Panc1 (cell line): ENCODE data around the gene GPS1. TPM values are rescaled to one million over a fixed set of nuclear protein-coding genes. Genes with fewer than 3 reads are reported as not detected.

Experiments used
- ATAC-seq: fragments of 200-7000 bp; cut with Tn5 transposase; 2 replicates; pipeline ENCODE4 v1.9.1; 2020; ENCODE audit warnings: mild to moderate bottlenecking, moderate library complexity
- BruUV-seq: library from RNA; stranded (reverse); fragments of 400-500 nt; replicated peaks from 2 replicates; lab custom pipeline; 2021; lab: Mats Ljungman, UMichigan
- CTCF ChIA-PET: fragments of 300-600 bp; sonication (Branson Sonifier 250); formaldehyde crosslinking; loops from one replicate; lab custom pipeline; 2022; ENCODE audit warnings: antibody characterized with exemption; lab: Charles Lee
- POLR2A ChIA-PET: fragments of 300-600 bp; sonication (Branson Sonifier 250); formaldehyde crosslinking; loops from one replicate; lab custom pipeline; 2022; ENCODE audit warnings: antibody characterized with exemption; lab: Charles Lee
- DNase-seq: peaks from one replicate; pipeline ENCODE4 v3.0.0-alpha.2; 2010; ENCODE audit warnings: low read depth, low spot score
- H3K27ac ChIP-seq: 2 replicates; pipeline ENCODE4 v1.5.1; 2011; ENCODE audit warnings: mild to moderate bottlenecking, low read length, inconsistent platforms
- H3K27me3 ChIP-seq: fragments of 200-500 bp; sonication (Bioruptor generic); 2 replicates; pipeline ENCODE4 v1.6.0; 2014; ENCODE audit warnings: low read length, inconsistent platforms; ENCODE audit not compliant: control insufficient read depth, insufficient read depth
- H3K36me3 ChIP-seq: fragments of 200-500 bp; sonication (Bioruptor generic); 2 replicates; pipeline ENCODE4 v1.5.1; 2014; ENCODE audit warnings: inconsistent platforms, mild to moderate bottlenecking, low read length, moderate library complexity; ENCODE audit not compliant: control insufficient read depth, insufficient read depth
- H3K4me1 ChIP-seq: 2 replicates; pipeline ENCODE4 v1.5.1; 2011; ENCODE audit warnings: inconsistent platforms, mild to moderate bottlenecking, low read length, moderate library complexity; ENCODE audit not compliant: control insufficient read depth, insufficient read depth
- H3K4me3 ChIP-seq, 2 experiments: 2 replicates each; pipeline ENCODE4 v1.5.1; 2011 to 2012; ENCODE audit warnings: low read depth in 2 of 2, low read length in 2 of 2, mild to moderate bottlenecking in 2 of 2, inconsistent platforms in 1 of 2, moderate library complexity in 1 of 2
- H3K9me3 ChIP-seq: fragments of 200-500 bp; sonication (Bioruptor generic); 2 replicates; pipeline ENCODE4 v1.5.1; 2014; ENCODE audit warnings: low read depth, mild to moderate bottlenecking, inconsistent platforms, low read length, moderate library complexity; ENCODE audit not compliant: control insufficient read depth, insufficient read depth
- CTCF ChIP-seq: fragments of 450-650 bp; IDR thresholded peaks from 2 replicates; pipeline ENCODE4 v1.5.1; 2017; ENCODE audit warnings: mild to moderate bottlenecking
- POLR2AphosphoS5 ChIP-seq: IDR thresholded peaks from 2 replicates; pipeline ENCODE4 v1.6.1; 2012; ENCODE audit warnings: mild to moderate bottlenecking, low read depth, low read length, moderate library complexity
- REST ChIP-seq, 2 experiments: IDR thresholded peaks; 2 replicates each; pipeline ENCODE4 v1.6.1; 2011 to 2012; ENCODE audit warnings: low read depth in 2 of 2, control low read depth in 1 of 2, low read length in 1 of 2, mild to moderate bottlenecking in 1 of 2, moderate library complexity in 1 of 2; ENCODE audit not compliant: insufficient read depth in 1 of 2
- SIN3A ChIP-seq: IDR thresholded peaks from 2 replicates; pipeline ENCODE4 v1.6.1; 2012; ENCODE audit warnings: low read depth, mild to moderate bottlenecking, low read length, moderate library complexity, borderline replicate concordance; ENCODE audit not compliant: insufficient read depth
- TCF7L2 ChIP-seq: IDR thresholded peaks from 2 replicates; pipeline ENCODE4 v1.6.1; 2011; ENCODE audit warnings: mild to moderate bottlenecking, low read depth, low read length, inconsistent platforms
- in situ Hi-C: cut with HindIII; loops from 2 replicates; pipeline ENCODE4 v1.10.0; 2016; ENCODE audit warnings: low sequenced_read_pairs, low pct_unique_long_range_greater_than_20kb
- intact Hi-C: fragments of 100-400 bp; cut with micrococcal nuclease; formaldehyde crosslinking; loops from one replicate; pipeline ENCODE4 v1.10.0; 2022; ENCODE audit not compliant: unreplicated experiment
- total RNA-seq: library from RNA; stranded (reverse); gene quantifications from one replicate; pipeline ENCODE4 v1.2.1, GENCODE V29; 2021; ENCODE audit not compliant: unreplicated experiment

The GPS1 gene
- total RNA-seq, 1 experiment from 2014 or later, result 175 TPM

GRCh38 chr17:82035956-82036633 is 15.6 kb upstream of the GPS1 start:
- no peak overlapping the region for H3K27ac ChIP-seq
- in situ Hi-C loops (no loop called here), intact Hi-C loops (no loop called here)
- peaks cover 2% of the 10 kb centered on the region; the same call in 1 of the 2 replicates for H3K36me3 ChIP-seq
- DNase-seq (no peak), ATAC-seq (no peak)
- H3K27me3 ChIP-seq, result no peaks in the 10 kb centered on the region
- CTCF ChIA-PET, result interaction anchor here (1.0 kb wide), 1 partner anchor 77 kb away, joined by 3 read pairs; no protein-coding TSS in a partner anchor
- BruUV-seq, result TSS peak; percentile 96
- no peaks in the 10 kb centered on the region for H3K9me3 ChIP-seq
- H3K4me3 ChIP-seq, result peak overlapping the region; percentile 58 to 79
- POLR2A ChIA-PET, result interaction anchor here (0.5 kb wide), 1 partner anchor 17 kb away, joined by 3 read pairs; no protein-coding TSS in a partner anchor
- peaks cover 19% of the 10 kb centered on the region for H3K4me1 ChIP-seq
- TF ChIP-seq POLR2AphosphoS5 (no peak), CTCF (no peak), SIN3A (no peak), REST (IDR thresholded peaks at IDR 0.05; ENCODE audit: insufficient read depth in 1 of 2, low read depth in 2 of 2, low read length in 1 of 2) (no peak), TCF7L2 (no peak)

GRCh38 chr17:82036634-82037091 is 15.0 kb upstream of the GPS1 start:
- H3K27me3 ChIP-seq, result no peaks in the 10 kb centered on the region
- BruUV-seq, result no TSS peak
- H3K4me3 ChIP-seq, result peak overlapping the region; percentile 58 to 79
- no peak for ATAC-seq
- intact Hi-C loops, result no loop called here
- POLR2A ChIA-PET, result interaction anchor here (0.5 kb wide), 1 partner anchor 18 kb away, joined by 3 read pairs; no protein-coding TSS in a partner anchor
- DNase-seq, result no peak
- no peak for TF ChIP-seq POLR2AphosphoS5
- peaks cover 19% of the 10 kb centered on the region for H3K4me1 ChIP-seq
- in situ Hi-C loops, result no loop called here
- peaks cover 2% of the 10 kb centered on the region; the same call in 1 of the 2 replicates for H3K36me3 ChIP-seq
- peak overlapping the region; percentile 83 for H3K27ac ChIP-seq
- H3K9me3 ChIP-seq, result no peaks in the 10 kb centered on the region
- CTCF ChIA-PET, result no interaction called here
